DND-41 (cell line): ENCODE data around the gene PSMD2.
A peak's percentile ranks its signal among the peaks of the same experiment; 100 is the strongest.

Source experiments
- ATAC-seq: fragments of 200-7000 bp; cut with Tn5 transposase; 3 replicates; pipeline ENCODE4 v1.9.1; 2021; ENCODE audit warnings: low read depth; ENCODE audit not compliant: insufficient read depth
- DNase-seq: peaks from one replicate; pipeline ENCODE4 v3.0.0-alpha.2; 2020
- H2AFZ ChIP-seq: 2 replicates; pipeline ENCODE4 v1.6.0; 2012; ENCODE audit warnings: low read depth, low read length
- H3K27ac ChIP-seq: 2 replicates; pipeline ENCODE4 v1.5.1; 2012; ENCODE audit warnings: low read length, inconsistent platforms
- H3K27me3 ChIP-seq: fragments of 200-600 bp; sonication (generic); 2 replicates; pipeline ENCODE4 v1.6.0; 2012; ENCODE audit warnings: low read length, mild to moderate bottlenecking, inconsistent platforms; ENCODE audit not compliant: insufficient read depth, poor library complexity
- H3K36me3 ChIP-seq: 2 replicates; pipeline ENCODE4 v1.5.1; 2012; ENCODE audit warnings: low read length, inconsistent platforms; ENCODE audit not compliant: insufficient read depth
- H3K4me1 ChIP-seq: 2 replicates; pipeline ENCODE4 v1.5.1; 2012; ENCODE audit warnings: mild to moderate bottlenecking, low read length; ENCODE audit not compliant: insufficient read depth
- H3K4me2 ChIP-seq: 2 replicates; pipeline ENCODE4 v1.6.0; 2012; ENCODE audit warnings: mild to moderate bottlenecking, moderate library complexity, low read length, inconsistent platforms; ENCODE audit not compliant: insufficient read depth
- H3K4me3 ChIP-seq, 2 experiments: fragments of 200-600 bp in 1 of 2; shearing (Covaris generic) in 1 of 2; 2 replicates each; pipeline ENCODE4 v1.5.1; 2012 to 2016; ENCODE audit warnings: inconsistent platforms in 2 of 2, low read length in 2 of 2, mild to moderate bottlenecking in 2 of 2, low read depth in 1 of 2, moderate library complexity in 1 of 2
- H3K79me2 ChIP-seq: 2 replicates; pipeline ENCODE4 v1.6.0; 2012; ENCODE audit warnings: low read length, inconsistent platforms; ENCODE audit not compliant: insufficient read depth
- H3K9ac ChIP-seq: 2 replicates; pipeline ENCODE4 v1.6.0; 2012; ENCODE audit warnings: low read depth, mild to moderate bottlenecking, inconsistent platforms, low read length, moderate library complexity
- H3K9me3 ChIP-seq: 2 replicates; pipeline ENCODE4 v1.5.1; 2012; ENCODE audit warnings: low read length, moderate library complexity, mild to moderate bottlenecking, inconsistent platforms; ENCODE audit not compliant: insufficient read depth, severe bottlenecking
- H4K20me1 ChIP-seq: 2 replicates; pipeline ENCODE4 v1.6.0; 2012; ENCODE audit warnings: low read length; ENCODE audit not compliant: insufficient read depth
- EZH2 ChIP-seq: IDR thresholded peaks from 3 replicates; pipeline ENCODE4 v1.6.1; 2012; ENCODE audit warnings: borderline replicate concordance, low read depth, mild to moderate bottlenecking, moderate library complexity, low read length, inconsistent platforms; ENCODE audit not compliant: severe bottlenecking
- TF ChIP-seq, protein P1 (sequence below): IDR thresholded peaks from 2 replicates; pipeline ENCODE4 v1.5.1; 2012; ENCODE audit warnings: borderline replicate concordance, low read length, moderate library complexity, mild to moderate bottlenecking; ENCODE audit not compliant: poor library complexity, severe bottlenecking; ENCODE audit errors: extremely low read depth

Gene PSMD2

DNA sequence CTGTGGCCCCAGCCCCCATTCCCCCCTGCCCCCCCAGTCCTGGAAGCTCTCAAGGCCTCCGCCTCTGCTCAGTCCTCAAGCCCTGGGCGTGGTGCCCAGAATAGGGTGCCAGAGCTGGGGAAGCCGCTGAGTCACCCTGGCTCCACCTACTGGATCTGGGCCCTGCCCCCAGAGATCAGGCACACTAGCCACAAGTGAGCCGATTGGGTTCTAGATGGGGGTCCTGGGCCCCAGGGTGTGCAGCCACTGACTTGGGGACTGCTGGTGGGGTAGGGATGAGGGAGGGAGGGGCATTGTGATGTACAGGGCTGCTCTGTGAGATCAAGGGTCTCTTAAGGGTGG lies 21.0 kb downstream of the PSMD2 start:
- Histone ChIP-seq H2AFZ (no peak overlapping the region), H3K9ac (no peak overlapping the region)
- ATAC-seq: peak; percentile 42; the same call in 2 of the 3 replicates

DNA sequence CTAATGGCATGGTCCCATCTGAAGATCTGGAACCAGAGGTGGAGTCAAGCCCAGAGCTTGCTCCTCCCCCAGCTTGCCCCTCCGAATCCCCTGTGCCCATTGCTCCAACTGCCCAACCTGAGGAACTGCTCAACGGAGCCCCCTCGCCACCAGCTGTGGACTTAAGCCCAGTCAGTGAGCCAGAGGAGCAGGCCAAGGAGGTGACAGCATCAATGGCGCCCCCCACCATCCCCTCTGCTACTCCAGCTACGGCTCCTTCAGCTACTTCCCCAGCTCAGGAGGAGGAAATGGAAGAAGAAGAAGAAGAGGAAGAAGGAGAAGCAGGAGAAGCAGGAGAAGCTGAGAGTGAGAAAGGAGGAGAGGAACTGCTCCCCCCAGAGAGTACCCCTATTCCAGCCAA lies 22.6 kb downstream of the PSMD2 start:
- Histone ChIP-seq H3K27ac (no peak overlapping the region), H3K36me3 (peaks cover 97% of the 10 kb centered on the region), H3K4me2 (no peak overlapping the region), H3K9ac (no peak overlapping the region), H4K20me1 (peaks cover 90% of the 10 kb centered on the region), H3K9me3 (no peaks in the 10 kb centered on the region), H2AFZ (no peak overlapping the region), H3K27me3 (no peaks in the 10 kb centered on the region), H3K79me2 (peaks cover 76% of the 10 kb centered on the region), H3K4me3 (no peak overlapping the region), H3K4me1 (peaks cover 24% of the 10 kb centered on the region)
- ATAC-seq (no peak), DNase-seq (no peak)
- TF ChIP-seq, protein P1, sequence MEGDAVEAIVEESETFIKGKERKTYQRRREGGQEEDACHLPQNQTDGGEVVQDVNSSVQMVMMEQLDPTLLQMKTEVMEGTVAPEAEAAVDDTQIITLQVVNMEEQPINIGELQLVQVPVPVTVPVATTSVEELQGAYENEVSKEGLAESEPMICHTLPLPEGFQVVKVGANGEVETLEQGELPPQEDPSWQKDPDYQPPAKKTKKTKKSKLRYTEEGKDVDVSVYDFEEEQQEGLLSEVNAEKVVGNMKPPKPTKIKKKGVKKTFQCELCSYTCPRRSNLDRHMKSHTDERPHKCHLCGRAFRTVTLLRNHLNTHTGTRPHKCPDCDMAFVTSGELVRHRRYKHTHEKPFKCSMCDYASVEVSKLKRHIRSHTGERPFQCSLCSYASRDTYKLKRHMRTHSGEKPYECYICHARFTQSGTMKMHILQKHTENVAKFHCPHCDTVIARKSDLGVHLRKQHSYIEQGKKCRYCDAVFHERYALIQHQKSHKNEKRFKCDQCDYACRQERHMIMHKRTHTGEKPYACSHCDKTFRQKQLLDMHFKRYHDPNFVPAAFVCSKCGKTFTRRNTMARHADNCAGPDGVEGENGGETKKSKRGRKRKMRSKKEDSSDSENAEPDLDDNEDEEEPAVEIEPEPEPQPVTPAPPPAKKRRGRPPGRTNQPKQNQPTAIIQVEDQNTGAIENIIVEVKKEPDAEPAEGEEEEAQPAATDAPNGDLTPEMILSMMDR: no peak
- no peak for TF ChIP-seq EZH2

More for the DNA sequence above, 21.0 kb downstream of the PSMD2 start:
- no peak overlapping the region for H3K27ac ChIP-seq
- TF ChIP-seq, protein P1: no peak
- peaks cover 92% of the 10 kb centered on the region for H4K20me1 ChIP-seq
- DNase-seq: peak; percentile 41
- no peak overlapping the region for H3K4me2 ChIP-seq
- H3K4me1 ChIP-seq: peaks cover 40% of the 10 kb centered on the region
- peaks cover 96% of the 10 kb centered on the region for H3K36me3 ChIP-seq
- no peaks in the 10 kb centered on the region for H3K27me3 ChIP-seq
- peaks cover 86% of the 10 kb centered on the region for H3K79me2 ChIP-seq
- no peaks in the 10 kb centered on the region for H3K9me3 ChIP-seq
- no peak overlapping the region for H3K4me3 ChIP-seq

DNA sequence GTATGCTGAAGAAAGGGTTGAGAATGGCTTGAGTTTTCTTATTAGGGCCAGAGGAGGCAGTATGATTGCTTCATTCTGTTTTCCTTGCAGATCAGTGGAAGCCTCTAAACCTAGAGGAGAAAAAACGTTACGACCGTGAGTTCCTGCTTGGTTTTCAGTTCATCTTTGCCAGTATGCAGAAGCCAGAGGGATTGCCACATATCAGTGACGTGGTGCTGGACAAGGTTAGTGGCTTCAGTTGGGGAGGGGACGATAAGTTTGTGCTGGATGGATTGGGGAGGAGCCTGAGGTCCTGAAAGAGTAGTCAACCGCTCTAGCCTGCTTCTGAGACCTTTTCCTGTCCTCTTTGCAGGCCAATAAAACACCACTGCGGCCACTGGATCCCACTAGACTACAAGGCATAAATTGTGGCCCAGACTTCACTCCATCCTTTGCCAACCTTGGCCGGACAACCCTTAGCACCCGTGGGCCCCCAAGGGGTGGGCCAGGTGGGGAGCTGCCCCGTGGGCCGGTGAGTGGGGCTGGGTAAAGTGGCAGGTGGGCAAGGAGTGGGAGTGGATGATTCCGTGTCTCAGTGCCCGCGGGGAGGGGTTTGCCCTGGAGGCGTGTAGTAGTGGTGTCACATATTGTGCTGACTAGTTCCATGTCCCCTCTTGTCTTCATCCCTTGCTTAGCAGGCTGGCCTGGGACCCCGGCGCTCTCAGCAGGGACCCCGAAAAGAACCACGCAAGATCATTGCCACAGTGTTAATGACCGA lies 23.9 kb downstream of the PSMD2 start:
- Histone ChIP-seq H4K20me1 (peaks cover 90% of the 10 kb centered on the region), H3K9me3 (no peaks in the 10 kb centered on the region), H3K4me3 (no peak overlapping the region), H3K27ac (no peak overlapping the region), H3K9ac (no peak overlapping the region), H3K79me2 (peaks cover 68% of the 10 kb centered on the region), H3K27me3 (no peaks in the 10 kb centered on the region), H2AFZ (no peak overlapping the region), H3K4me2 (no peak overlapping the region), H3K4me1 (peaks cover 12% of the 10 kb centered on the region; the same call in 1 of the 2 replicates), H3K36me3 (peaks cover 97% of the 10 kb centered on the region)
- TF ChIP-seq EZH2: no peak
- TF ChIP-seq, protein P1: no peak
- no peak for DNase-seq
- no peak for ATAC-seq
